Liver (tissue), 3 donors: Measurements from ENCODE around the gene CLINT1.

Experiments used
- HNF4A ChIP-seq, 2 donors: conservative IDR thresholded peaks; 2 replicates each; pipeline ENCODE4 v1.6.1; 2016; ENCODE audit warnings: antibody characterized with exemption in 2 of 2, mild to moderate bottlenecking in 2 of 2
- RAD21 ChIP-seq, 2 donors: IDR thresholded peaks; 2 replicates each; pipeline ENCODE4 v1.6.1; 2016; ENCODE audit warnings: antibody characterized with exemption in 2 of 2, mild to moderate bottlenecking in 2 of 2
- REST ChIP-seq: IDR thresholded peaks from 2 replicates; pipeline ENCODE4 v1.6.1; 2016; ENCODE audit warnings: antibody characterized with exemption, mild to moderate bottlenecking
- RXRA ChIP-seq, 2 donors: IDR thresholded peaks; 2 replicates each; pipeline ENCODE4 v1.6.1; 2017 to 2018; ENCODE audit warnings: antibody characterized with exemption in 2 of 2, mild to moderate bottlenecking in 1 of 2
- SP1 ChIP-seq: IDR thresholded peaks from 2 replicates; pipeline ENCODE4 v1.6.1; 2018; ENCODE audit warnings: antibody characterized with exemption, mild to moderate bottlenecking
- TAF1 ChIP-seq: conservative IDR thresholded peaks from 2 replicates; pipeline ENCODE4 v1.6.1; 2016; ENCODE audit warnings: antibody characterized with exemption, mild to moderate bottlenecking
- YY1 ChIP-seq: IDR thresholded peaks from 2 replicates; pipeline ENCODE4 v1.6.1; 2016; ENCODE audit warnings: antibody characterized with exemption, mild to moderate bottlenecking
- ZBTB33 ChIP-seq: IDR thresholded peaks from 2 replicates; pipeline ENCODE4 v1.6.1; 2016; ENCODE audit warnings: antibody characterized with exemption
- TF ChIP-seq, protein P1 (sequence below): fragments of 150-350 bp; IDR thresholded peaks from 2 replicates; pipeline ENCODE4 v1.5.1; 2017; ENCODE audit warnings: improper control_type of control experiment, low read depth, low read length; ENCODE audit not compliant: missing input control
- donor health status: healthy.
- donor health status: healthy.

DNA sequence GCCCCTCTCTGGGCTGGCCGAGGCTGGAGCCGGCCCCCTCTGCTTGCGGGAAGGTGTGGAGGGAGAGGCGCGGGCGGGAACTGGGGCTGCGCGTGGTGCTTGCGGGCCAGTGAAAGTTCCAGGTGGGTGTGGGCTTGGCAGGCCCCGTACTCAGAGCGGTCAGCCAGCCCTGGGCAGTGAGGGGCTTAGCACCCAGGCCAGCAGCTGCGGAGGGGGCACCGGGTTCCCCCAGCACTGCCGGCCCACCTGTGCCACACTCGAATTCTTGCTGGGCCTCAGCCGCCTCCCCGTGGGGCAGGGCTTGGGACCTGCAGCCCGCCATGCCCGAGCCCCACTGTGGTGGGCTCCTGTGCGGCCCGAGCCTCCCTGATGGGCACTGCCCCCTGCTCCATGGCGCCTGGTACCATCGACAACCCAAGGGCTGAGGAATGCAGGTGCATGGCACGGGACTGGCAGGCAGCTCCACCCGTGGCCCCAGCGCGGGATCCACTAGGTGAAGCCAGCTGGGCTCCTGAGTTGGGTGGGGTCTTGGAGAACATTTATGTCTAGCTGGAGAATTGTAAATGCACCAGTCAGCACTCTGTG, 27.9 kb upstream of the CLINT1 start:
- TF ChIP-seq YY1, result no peak
- TF ChIP-seq, protein P1, sequence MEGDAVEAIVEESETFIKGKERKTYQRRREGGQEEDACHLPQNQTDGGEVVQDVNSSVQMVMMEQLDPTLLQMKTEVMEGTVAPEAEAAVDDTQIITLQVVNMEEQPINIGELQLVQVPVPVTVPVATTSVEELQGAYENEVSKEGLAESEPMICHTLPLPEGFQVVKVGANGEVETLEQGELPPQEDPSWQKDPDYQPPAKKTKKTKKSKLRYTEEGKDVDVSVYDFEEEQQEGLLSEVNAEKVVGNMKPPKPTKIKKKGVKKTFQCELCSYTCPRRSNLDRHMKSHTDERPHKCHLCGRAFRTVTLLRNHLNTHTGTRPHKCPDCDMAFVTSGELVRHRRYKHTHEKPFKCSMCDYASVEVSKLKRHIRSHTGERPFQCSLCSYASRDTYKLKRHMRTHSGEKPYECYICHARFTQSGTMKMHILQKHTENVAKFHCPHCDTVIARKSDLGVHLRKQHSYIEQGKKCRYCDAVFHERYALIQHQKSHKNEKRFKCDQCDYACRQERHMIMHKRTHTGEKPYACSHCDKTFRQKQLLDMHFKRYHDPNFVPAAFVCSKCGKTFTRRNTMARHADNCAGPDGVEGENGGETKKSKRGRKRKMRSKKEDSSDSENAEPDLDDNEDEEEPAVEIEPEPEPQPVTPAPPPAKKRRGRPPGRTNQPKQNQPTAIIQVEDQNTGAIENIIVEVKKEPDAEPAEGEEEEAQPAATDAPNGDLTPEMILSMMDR, result no peak
- TF ChIP-seq HNF4A (conservative IDR thresholded peaks at IDR 0.05), result no peak
- TF ChIP-seq SP1, result no peak
- TF ChIP-seq RXRA (IDR thresholded peaks at IDR 0.05), result no peak
- no peak for TF ChIP-seq TAF1
- no peak for TF ChIP-seq RAD21 (IDR thresholded peaks at IDR 0.05)
- TF ChIP-seq ZBTB33, result no peak
- TF ChIP-seq REST, result no peak
